ENCODE data around the gene TMEM245.

The TMEM245 gene

DNA sequence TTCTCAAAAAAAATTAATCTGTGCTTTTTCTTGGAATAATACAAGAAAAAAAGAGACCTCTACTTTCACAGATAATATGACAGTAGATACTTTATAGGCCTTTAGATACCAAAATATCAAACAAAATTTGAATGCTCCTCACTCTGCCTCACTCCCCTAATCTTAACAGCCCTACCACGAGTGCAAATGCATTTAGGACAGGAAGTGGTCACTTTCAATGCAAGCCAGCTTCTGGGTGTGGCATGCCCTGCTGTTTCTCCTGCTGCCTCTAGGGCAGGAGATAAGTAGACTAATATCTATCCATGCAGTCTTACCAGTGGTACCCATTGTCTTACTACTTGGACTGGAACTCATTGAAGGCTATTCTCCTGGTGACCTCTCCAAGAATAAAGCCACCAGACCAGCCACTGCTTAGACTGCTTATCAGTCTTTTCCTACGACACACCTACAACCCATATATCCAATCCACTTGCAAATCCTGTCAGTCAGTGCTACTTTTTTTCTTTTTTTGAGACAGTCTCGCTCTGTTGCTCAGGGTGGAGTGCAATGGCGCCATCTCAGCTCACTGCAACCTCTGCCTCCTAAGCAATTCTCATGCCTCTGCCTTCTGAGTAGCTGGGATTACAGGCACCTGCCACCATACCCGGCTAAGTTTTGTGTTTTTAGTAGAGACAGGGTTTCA lies 24.3 kb upstream of the TMEM245 start:
- H2BK120ac ChIP-seq (ENCODE audit: low read depth, low read length) = no peak overlapping the region
- no peak overlapping the region for H3K4me3 ChIP-seq (ENCODE audit: low read length in 2 of 2)
- no peaks in the 10 kb centered on the region for H3K36me3 ChIP-seq (replicated peaks in 1 of 2; ENCODE audit: control insufficient read depth in 2 of 2, insufficient read depth in 2 of 2, low read length in 2 of 2)
- H4K91ac ChIP-seq (ENCODE audit: low read depth, low read length, poor library complexity) = no peak overlapping the region
- no peak overlapping the region for H3K4ac ChIP-seq (ENCODE audit: low read length)
- no peak overlapping the region for H2BK5ac ChIP-seq (ENCODE audit: low read length)
- H2AFZ ChIP-seq (ENCODE audit: low read length) = no peak overlapping the region
- H2BK12ac ChIP-seq (ENCODE audit: low read length) = no peak overlapping the region
- H3K79me1 ChIP-seq (ENCODE audit: low read depth, low read length) = no peaks in the 10 kb centered on the region
- H2BK15ac ChIP-seq (ENCODE audit: low read length) = no peak overlapping the region
- no peak overlapping the region for H3K18ac ChIP-seq (ENCODE audit: low read length)
- H3K9ac ChIP-seq (ENCODE audit: low read depth, low read length, poor library complexity) = no peak overlapping the region
- peaks cover 0 to 15% (median 0%) of the 10 kb centered on the region in 3 experiments for H3K27me3 ChIP-seq (ENCODE audit: control insufficient read depth in 3 of 3, insufficient read depth in 3 of 3, low read depth in 1 of 3, low read length in 3 of 3)
- no peaks in the 10 kb centered on the region for H3K4me1 ChIP-seq (ENCODE audit: control insufficient read depth in 2 of 2, insufficient read depth in 1 of 2, low read depth in 1 of 2, low read length in 2 of 2)
- no peak overlapping the region for H3K27ac ChIP-seq (replicated peaks; ENCODE audit: low read length)
- no peak overlapping the region for H2AK5ac ChIP-seq (ENCODE audit: low read depth, low read length)
- H3K4me2 ChIP-seq (ENCODE audit: insufficient read depth, low read length, poor library complexity, severe bottlenecking) = no peak overlapping the region
- no peak overlapping the region for H3K14ac ChIP-seq (ENCODE audit: low read length)
- no peak overlapping the region for H3K23ac ChIP-seq (ENCODE audit: low read depth, low read length, poor library complexity)
- no CpG with 5 or more reads among the region's 5 CpGs for WGBS, 2 donors (ENCODE audit: extremely low coverage in 2 of 2, insufficient read length in 2 of 2, insufficient replicate concordance in 1 of 2)
- no peaks in the 10 kb centered on the region for H3K9me3 ChIP-seq (replicated peaks in 1 of 2; ENCODE audit: control insufficient read depth in 2 of 2, insufficient read depth in 1 of 2, low read depth in 1 of 2, low read length in 2 of 2)
- no peak overlapping the region for H4K8ac ChIP-seq (ENCODE audit: low read depth, low read length)
- no peak for DNase-seq (ENCODE audit: low spot score)

DNA sequence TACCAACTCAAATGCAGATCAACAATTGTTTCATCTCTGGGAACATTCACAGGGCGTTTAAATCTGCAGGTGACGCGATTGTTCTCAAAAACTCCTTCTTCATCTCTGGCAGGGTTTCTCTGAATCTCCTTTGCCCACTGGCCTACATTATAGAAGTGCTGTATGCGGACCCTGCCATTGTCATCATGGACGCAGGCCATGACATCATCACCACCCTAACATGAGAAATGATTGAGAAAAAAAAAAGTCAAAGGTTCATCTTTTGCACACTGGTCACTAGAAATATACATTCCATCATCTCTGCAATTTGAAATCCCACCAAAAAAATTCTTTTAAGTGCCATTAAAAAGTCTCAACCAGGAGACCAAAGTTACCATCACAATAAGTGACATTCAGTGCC lies 21.6 kb upstream of the TMEM245 start:
- no peak for DNase-seq (ENCODE audit: low spot score)
- Histone ChIP-seq H3K27me3 (ENCODE audit: control insufficient read depth in 3 of 3, insufficient read depth in 3 of 3, low read depth in 1 of 3, low read length in 3 of 3) (no peaks in the 10 kb centered on the region), H2BK15ac (ENCODE audit: low read length) (no peak overlapping the region), H2BK120ac (ENCODE audit: low read depth, low read length) (no peak overlapping the region), H3K9me3 (replicated peaks in 1 of 2; ENCODE audit: control insufficient read depth in 2 of 2, insufficient read depth in 1 of 2, low read depth in 1 of 2, low read length in 2 of 2) (no peaks in the 10 kb centered on the region), H3K4me2 (ENCODE audit: insufficient read depth, low read length, poor library complexity, severe bottlenecking) (no peak overlapping the region), H2AK5ac (ENCODE audit: low read depth, low read length) (no peak overlapping the region), H3K14ac (ENCODE audit: low read length) (no peak overlapping the region), H3K4me1 (ENCODE audit: control insufficient read depth in 2 of 2, insufficient read depth in 1 of 2, low read depth in 1 of 2, low read length in 2 of 2) (no peaks in the 10 kb centered on the region), H3K79me1 (ENCODE audit: low read depth, low read length) (no peaks in the 10 kb centered on the region), H3K18ac (ENCODE audit: low read length) (no peak overlapping the region), H2BK5ac (ENCODE audit: low read length) (no peak overlapping the region), H2BK12ac (ENCODE audit: low read length) (no peak overlapping the region), H3K27ac (replicated peaks; ENCODE audit: low read length) (no peak overlapping the region), H3K4me3 (ENCODE audit: low read length in 2 of 2) (no peak overlapping the region), H2AFZ (ENCODE audit: low read length) (no peak overlapping the region), H3K23ac (ENCODE audit: low read depth, low read length, poor library complexity) (no peak overlapping the region), H4K8ac (ENCODE audit: low read depth, low read length) (no peak overlapping the region), H3K9ac (ENCODE audit: low read depth, low read length, poor library complexity) (no peak overlapping the region), H4K91ac (ENCODE audit: low read depth, low read length, poor library complexity) (no peak overlapping the region), H3K4ac (ENCODE audit: low read length) (no peak overlapping the region), H3K36me3 (replicated peaks in 1 of 2; ENCODE audit: control insufficient read depth in 2 of 2, insufficient read depth in 2 of 2, low read length in 2 of 2) (no peaks in the 10 kb centered on the region)
- no CpG with 5 or more reads among the region's 5 CpGs for WGBS, 2 donors (ENCODE audit: extremely low coverage in 2 of 2, insufficient read length in 2 of 2, insufficient replicate concordance in 1 of 2)

DNA sequence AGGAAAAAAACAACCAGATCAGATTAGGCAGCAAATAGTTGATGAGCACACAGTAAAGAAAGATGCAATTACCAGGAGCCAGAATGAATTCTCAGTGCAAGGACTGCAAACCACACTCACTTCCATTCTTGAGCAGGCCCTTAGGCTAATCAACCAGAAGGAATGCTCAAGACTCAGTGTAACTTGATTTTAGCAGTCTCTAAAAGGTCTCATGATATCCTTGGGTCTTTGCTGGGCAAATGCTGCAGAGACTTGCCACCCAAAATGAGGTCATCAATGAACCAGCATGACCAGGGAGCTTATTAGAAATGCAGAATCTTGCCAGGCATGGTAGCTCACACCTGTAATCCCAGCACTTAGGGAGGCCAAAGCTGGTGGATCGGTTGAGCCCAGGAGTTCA lies 20.1 kb upstream of the TMEM245 start:
- Histone ChIP-seq H2BK12ac (ENCODE audit: low read length) (no peak overlapping the region), H2AFZ (ENCODE audit: low read length) (no peak overlapping the region)

DNA sequence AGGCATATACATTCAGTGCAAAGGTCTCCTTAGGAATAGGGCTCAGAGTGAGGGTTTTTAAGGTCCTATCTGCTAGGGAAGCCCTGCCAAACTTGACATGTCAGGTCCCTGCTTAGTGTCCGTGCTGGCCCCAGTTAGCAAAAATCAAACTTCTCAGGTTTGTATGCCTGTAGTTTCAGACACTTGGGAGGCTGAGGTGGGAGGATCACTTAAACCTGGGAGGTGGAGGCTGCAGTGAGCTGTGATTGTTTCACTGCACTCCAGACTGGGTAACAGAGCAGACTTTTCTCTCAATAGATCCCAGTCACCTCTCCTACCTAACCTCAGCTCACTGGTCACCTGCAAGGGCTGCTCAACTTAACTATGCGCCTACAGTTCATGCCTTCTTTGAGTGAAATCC lies 18.7 kb upstream of the TMEM245 start:
- Histone ChIP-seq H2AK5ac (ENCODE audit: low read depth, low read length) (no peak overlapping the region), H3K4me1 (ENCODE audit: control insufficient read depth in 2 of 2, insufficient read depth in 1 of 2, low read depth in 1 of 2, low read length in 2 of 2) (no peaks in the 10 kb centered on the region), H2AFZ (ENCODE audit: low read length) (no peak overlapping the region), H3K36me3 (replicated peaks in 1 of 2; ENCODE audit: control insufficient read depth in 2 of 2, insufficient read depth in 2 of 2, low read length in 2 of 2) (no peaks in the 10 kb centered on the region), H3K23ac (ENCODE audit: low read depth, low read length, poor library complexity) (no peak overlapping the region), H2BK5ac (ENCODE audit: low read length) (no peak overlapping the region), H3K4me2 (ENCODE audit: insufficient read depth, low read length, poor library complexity, severe bottlenecking) (no peak overlapping the region), H4K91ac (ENCODE audit: low read depth, low read length, poor library complexity) (no peak overlapping the region), H3K27me3 (ENCODE audit: control insufficient read depth in 3 of 3, insufficient read depth in 3 of 3, low read depth in 1 of 3, low read length in 3 of 3) (peaks cover 0 to 8% (median 0%) of the 10 kb centered on the region in 3 experiments), H2BK120ac (ENCODE audit: low read depth, low read length) (no peak overlapping the region), H2BK12ac (ENCODE audit: low read length) (no peak overlapping the region), H4K8ac (ENCODE audit: low read depth, low read length) (no peak overlapping the region), H3K9ac (ENCODE audit: low read depth, low read length, poor library complexity) (no peak overlapping the region), H3K14ac (ENCODE audit: low read length) (no peak overlapping the region), H3K9me3 (replicated peaks in 1 of 2; ENCODE audit: control insufficient read depth in 2 of 2, insufficient read depth in 1 of 2, low read depth in 1 of 2, low read length in 2 of 2) (no peaks in the 10 kb centered on the region), H3K27ac (replicated peaks; ENCODE audit: low read length) (no peak overlapping the region), H2BK15ac (ENCODE audit: low read length) (no peak overlapping the region), H3K18ac (ENCODE audit: low read length) (no peak overlapping the region), H3K79me1 (ENCODE audit: low read depth, low read length) (no peaks in the 10 kb centered on the region), H3K4ac (ENCODE audit: low read length) (no peak overlapping the region), H3K4me3 (ENCODE audit: low read length in 2 of 2) (no peak overlapping the region)
- no peak for DNase-seq (ENCODE audit: low spot score)
- no CpG with 5 or more reads among the region's 2 CpGs for WGBS, 2 donors (ENCODE audit: extremely low coverage in 2 of 2, insufficient read length in 2 of 2, insufficient replicate concordance in 1 of 2)

More for the DNA sequence above, 20.1 kb upstream of the TMEM245 start:
- Histone ChIP-seq H3K18ac (ENCODE audit: low read length) (no peak overlapping the region), H3K4me1 (ENCODE audit: control insufficient read depth in 2 of 2, insufficient read depth in 1 of 2, low read depth in 1 of 2, low read length in 2 of 2) (no peaks in the 10 kb centered on the region), H3K9me3 (replicated peaks in 1 of 2; ENCODE audit: control insufficient read depth in 2 of 2, insufficient read depth in 1 of 2, low read depth in 1 of 2, low read length in 2 of 2) (no peaks in the 10 kb centered on the region), H3K14ac (ENCODE audit: low read length) (no peak overlapping the region), H2AK5ac (ENCODE audit: low read depth, low read length) (no peak overlapping the region), H4K8ac (ENCODE audit: low read depth, low read length) (no peak overlapping the region), H3K79me1 (ENCODE audit: low read depth, low read length) (no peaks in the 10 kb centered on the region), H3K4me3 (ENCODE audit: low read length in 2 of 2) (no peak overlapping the region), H3K27ac (replicated peaks; ENCODE audit: low read length) (no peak overlapping the region), H3K4me2 (ENCODE audit: insufficient read depth, low read length, poor library complexity, severe bottlenecking) (no peak overlapping the region), H3K23ac (ENCODE audit: low read depth, low read length, poor library complexity) (no peak overlapping the region), H4K91ac (ENCODE audit: low read depth, low read length, poor library complexity) (no peak overlapping the region), H2BK15ac (ENCODE audit: low read length) (no peak overlapping the region), H3K36me3 (replicated peaks in 1 of 2; ENCODE audit: control insufficient read depth in 2 of 2, insufficient read depth in 2 of 2, low read length in 2 of 2) (no peaks in the 10 kb centered on the region), H2BK120ac (ENCODE audit: low read depth, low read length) (no peak overlapping the region), H3K27me3 (ENCODE audit: control insufficient read depth in 3 of 3, insufficient read depth in 3 of 3, low read depth in 1 of 3, low read length in 3 of 3) (no peaks in the 10 kb centered on the region), H3K4ac (ENCODE audit: low read length) (no peak overlapping the region), H2BK5ac (ENCODE audit: low read length) (no peak overlapping the region), H3K9ac (ENCODE audit: low read depth, low read length, poor library complexity) (no peak overlapping the region)
- no peak for DNase-seq (ENCODE audit: low spot score)
- WGBS, 2 donors (ENCODE audit: extremely low coverage in 2 of 2, insufficient read length in 2 of 2, insufficient replicate concordance in 1 of 2) = no CpG with 5 or more reads among the region's 1 CpG

Data from neuronal stem cell (in vitro differentiated cells).